GM18505 (cell line): ENCODE data around the gene SLC27A1.
"Not testable (repeated sequence)": the region's sequence is repeated elsewhere in the genome, so short reads cannot be mapped to it uniquely, and the experiment has no call there.

Experiments used
- ATAC-seq: cut with Tn5 transposase; IDR thresholded peaks from one replicate; pipeline ENCODE4 v1.9.1; 2021; ENCODE audit not compliant: unreplicated experiment
- POLR2A ChIP-seq: IDR thresholded peaks from 4 replicates; pipeline ENCODE4 v1.6.1; 2011; ENCODE audit warnings: borderline replicate concordance; ENCODE audit not compliant: insufficient read depth, insufficient read length; ENCODE audit errors: extremely low read depth

The SLC27A1 gene

GRCh38 chr19:17539238-17540117, 69.2 kb downstream of the SLC27A1 start:
- TF ChIP-seq POLR2A: peak; percentile 16
- ATAC-seq: no peak

GRCh38 chr19:17540174-17540573, 69.8 kb downstream of the SLC27A1 start:
- no peak for ATAC-seq
- TF ChIP-seq POLR2A: no peak

DNA sequence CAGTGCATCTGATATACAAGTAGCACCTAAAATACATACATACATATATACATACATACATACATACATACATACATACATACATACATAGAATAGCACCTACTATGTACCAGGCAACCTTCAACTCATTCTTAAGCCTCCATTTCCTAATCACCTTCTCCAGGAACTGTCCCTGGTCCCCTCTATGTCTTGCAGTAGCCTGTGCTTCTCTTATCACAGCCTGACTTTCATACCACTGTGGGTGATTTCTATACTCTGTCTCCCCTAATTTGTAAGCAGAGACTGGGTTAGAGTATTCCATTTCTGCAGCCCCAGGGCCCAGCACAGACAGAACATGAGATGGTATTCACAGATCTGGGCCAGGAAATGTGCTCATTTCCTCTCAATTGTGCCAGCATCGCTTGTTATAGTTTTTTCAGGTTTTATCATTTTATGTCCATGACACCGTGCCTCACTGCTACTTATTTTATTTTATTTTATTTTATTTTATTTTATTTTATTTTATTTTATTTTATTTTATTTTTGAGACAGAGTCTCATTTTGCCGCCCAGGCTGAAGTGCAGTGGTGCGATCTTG, 70.9 kb downstream of the SLC27A1 start:
- no peak for TF ChIP-seq POLR2A
- ATAC-seq: no peak

GRCh38 chr19:17542042-17542441, 71.7 kb downstream of the SLC27A1 start:
- no peak for ATAC-seq
- TF ChIP-seq POLR2A: no peak

DNA sequence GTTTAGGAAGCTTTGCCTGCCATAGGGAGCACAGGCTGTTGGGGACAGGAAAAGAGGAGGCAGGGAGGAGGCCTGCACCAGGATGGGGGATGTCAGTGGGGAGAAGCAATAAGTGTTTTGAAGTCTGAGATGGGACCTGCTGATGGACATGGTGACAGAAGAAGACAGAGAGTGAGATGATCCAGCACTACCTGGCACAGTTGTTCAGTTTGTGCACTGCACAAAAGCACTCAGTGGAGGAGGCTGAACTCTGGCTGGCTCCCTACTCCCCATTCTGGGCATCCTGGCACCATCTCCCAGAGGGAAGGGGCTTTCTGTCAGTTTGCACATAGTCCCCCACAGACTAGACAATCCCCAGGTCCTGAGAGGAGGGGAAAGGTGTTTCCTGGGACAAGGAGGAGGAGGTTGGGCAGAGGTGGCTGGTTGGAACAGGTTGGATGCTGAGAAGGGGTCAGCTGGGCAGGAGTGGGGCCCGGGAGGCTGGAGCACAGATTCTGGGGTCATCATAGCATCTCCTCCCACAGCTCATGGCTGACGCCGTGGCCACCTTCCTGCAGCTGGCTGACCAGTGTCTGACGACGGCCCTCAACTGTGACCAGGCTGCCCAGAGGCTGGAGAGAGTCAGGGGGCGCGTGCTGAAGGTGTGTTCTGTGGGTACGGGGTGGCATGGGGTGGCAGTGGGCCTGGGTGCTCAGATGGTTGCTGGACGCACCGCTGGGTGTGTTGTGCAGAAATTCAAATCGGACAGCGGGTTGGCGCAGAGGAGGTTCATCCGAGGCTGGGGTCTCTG, 72.7 kb downstream of the SLC27A1 start:
- no peak for TF ChIP-seq POLR2A
- no peak for ATAC-seq

DNA sequence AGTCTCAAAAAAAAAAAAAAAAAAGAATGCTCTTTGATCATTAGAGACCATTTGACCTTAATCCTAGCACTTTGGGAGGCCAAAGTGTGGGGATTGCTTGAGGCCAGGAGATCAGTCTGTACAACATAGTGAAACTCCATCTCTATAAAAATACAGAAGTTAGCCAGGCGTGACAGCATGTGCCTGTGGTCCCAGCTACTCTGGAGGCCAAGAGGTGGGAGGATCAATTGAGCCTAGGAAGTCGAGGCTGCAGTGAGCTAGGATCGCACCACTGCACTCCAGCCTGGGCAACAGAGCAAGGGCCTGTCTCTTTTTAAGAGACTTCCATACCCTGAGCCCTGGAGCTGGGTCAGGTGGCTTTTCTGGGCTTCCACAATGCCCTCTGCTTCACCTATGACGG, 73.7 kb downstream of the SLC27A1 start:
- TF ChIP-seq POLR2A: no peak
- ATAC-seq: no peak

DNA sequence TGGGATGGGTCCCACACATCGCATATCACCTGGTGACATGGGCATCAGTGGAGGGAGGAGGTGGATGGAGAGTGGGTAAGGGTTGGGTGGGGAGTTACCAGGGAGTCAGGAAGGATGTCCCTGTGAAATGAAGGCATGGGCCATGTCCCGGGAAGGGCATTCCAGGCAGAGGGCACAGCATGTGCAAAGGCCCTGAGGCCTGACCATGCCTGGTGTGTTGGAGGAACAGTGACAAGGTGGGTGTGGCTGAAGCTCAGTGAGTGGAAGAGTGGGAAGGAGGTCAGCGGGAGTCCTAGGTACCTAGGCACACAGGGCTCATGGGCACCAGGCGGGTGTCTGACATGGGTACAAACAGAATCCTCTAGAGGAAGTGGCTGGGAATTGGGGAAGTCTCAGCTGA, 74.1 kb downstream of the SLC27A1 start:
- ATAC-seq: no peak
- TF ChIP-seq POLR2A: no peak

DNA sequence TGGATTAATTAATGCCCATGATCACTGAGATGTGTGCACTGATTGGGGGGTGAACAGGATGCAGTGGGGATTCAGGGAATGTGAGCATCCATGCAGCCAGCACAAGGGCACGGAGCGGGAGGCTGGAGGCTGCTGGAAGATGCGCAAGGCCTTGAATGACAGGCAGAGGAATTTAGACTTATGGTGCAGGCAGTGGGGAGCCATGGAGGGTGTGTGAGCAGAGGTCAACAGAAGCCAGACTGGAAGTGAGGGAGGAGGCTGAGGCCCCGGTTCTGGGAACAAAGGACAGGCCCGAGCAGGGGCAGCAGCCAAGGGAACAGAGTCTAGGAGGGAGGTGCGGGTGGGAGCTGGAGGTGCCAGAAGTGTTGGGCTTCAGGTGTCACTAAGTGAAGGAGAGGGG, 77.8 kb downstream of the SLC27A1 start:
- no peak for TF ChIP-seq POLR2A
- no peak for ATAC-seq

DNA sequence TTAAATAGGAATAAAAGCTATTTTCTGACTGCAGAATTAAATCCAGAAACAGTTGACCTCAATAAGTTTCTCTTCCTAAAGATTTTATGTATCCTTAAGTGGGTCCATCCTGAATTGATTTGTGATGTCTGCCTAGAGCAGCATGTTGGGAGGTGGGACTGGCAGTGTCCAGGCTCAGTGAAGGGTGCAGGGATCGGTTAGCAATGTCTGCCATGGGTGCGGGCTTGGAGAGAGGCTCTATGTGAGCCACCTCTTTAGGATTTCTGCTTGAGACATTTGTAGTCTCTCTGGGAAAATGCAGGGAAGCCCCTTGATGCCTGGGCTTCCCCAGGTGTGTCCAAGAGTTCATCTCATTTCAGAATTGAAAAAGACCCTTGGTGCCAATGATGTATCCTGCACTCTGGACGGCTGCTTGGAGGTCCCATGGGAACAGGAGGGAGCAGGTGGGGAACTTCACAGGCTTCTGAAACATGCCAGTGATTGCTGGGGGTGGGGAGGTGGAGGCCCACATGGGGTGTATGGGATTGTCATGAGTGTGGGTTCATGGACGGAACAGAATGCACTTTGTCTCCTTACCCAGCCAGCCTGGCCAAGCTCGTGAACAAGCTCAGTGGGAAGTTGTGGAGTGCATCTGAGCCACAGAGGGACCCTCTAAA, 78.9 kb downstream of the SLC27A1 start:
- TF ChIP-seq POLR2A: no peak
- no peak for ATAC-seq

DNA sequence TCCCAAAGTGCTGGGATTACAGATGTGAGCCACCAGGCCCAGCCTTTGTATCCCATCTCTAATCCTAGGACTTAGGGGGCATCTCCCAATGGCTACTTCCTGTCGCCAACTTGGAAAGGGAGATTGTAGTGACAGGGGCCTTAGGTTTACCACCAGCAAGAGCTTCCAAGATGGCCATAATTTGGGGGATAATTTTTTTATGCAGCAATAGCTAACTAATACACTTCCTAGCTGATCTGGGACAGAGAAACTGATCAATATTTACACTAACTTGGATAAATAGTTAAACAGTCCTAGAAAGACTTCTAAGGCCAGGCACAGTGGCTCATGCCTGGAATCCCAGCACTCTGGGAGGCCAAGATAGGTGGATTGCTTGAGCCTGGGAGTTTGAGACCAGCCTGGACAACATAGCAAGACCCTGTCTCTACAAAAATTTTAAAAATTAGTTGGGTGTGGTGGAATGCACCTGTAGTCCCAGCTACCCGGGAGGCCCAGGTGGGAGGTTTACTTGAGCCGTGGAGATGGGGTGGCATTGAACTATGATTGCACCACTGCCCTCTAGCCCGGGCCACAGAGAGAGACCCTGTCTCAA, 79.8 kb downstream of the SLC27A1 start:
- TF ChIP-seq POLR2A: no peak
- ATAC-seq: no peak

DNA sequence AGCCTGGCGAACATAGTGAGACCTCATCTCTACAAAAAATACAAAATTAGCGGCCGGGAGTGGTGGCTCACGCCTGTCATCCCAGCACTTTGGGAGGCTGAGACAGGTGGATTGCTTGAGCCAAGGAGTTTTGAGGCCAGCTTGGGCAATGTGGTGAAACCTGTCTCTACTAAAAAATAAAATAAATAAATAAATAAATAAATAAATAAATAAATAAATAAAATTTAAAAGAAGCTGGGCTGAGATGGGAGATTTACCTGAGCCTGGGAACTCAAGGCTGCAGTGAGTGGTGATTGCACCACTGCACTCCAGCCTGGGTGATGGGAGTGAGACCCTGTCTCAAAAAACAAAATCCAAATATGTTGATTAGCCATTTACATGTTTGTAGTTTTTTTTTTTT, 82.4 kb downstream of the SLC27A1 start:
- not testable (repeated sequence) for ATAC-seq

GRCh38 chr19:17553256-17553655, 82.9 kb downstream of the SLC27A1 start:
- no peak for TF ChIP-seq POLR2A
- ATAC-seq: no peak

DNA sequence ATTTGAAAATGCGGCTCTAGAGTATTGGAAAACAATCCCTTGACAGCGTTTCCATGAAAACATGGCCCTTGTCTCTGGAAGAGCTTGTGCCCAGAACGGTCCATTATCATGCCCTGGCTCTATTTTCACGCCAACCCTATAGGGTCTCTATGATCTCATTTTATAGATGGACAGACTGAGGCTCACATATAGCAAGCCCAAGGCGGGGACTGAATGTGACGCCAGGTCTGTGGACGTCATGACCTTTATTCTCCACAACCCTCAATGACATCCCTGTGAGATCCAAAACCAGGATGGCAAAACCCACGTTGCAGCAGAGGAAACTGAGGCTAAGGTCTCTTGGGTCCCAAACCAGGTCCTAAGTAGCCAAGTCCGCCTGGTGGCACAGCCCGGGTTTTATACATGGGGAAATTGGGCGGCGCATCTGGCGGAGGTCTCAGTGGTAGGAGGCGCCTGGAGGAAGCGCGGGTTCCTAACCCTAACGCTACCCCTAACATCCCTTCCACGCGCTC, 84.7 kb downstream of the SLC27A1 start:
- no peak for TF ChIP-seq POLR2A
- peak; percentile 5 for ATAC-seq
